ENCODE measurements around the gene ORMDL2.

ORMDL2 gene

GRCh38 chr12:55806982-55807381 lies 10.9 kb upstream of the ORMDL2 start:
- no peak for ATAC-seq
- no peak for TF ChIP-seq ARNTL (CRISPR knock-in tag; IDR thresholded peaks at IDR 0.05; ENCODE audit: borderline replicate concordance, low read depth)
- no peak for TF ChIP-seq ZNF8 (CRISPR knock-in tag; IDR thresholded peaks at IDR 0.05)
- no peak for TF ChIP-seq SNAI2 (CRISPR knock-in tag; IDR thresholded peaks at IDR 0.05)
- no peak for TF ChIP-seq ZFP3 (CRISPR knock-in tag; IDR thresholded peaks at IDR 0.05)
- no peak for TF ChIP-seq BACH2 (CRISPR knock-in tag; IDR thresholded peaks at IDR 0.05; ENCODE audit: borderline replicate concordance)
- no peak for TF ChIP-seq ISL1 (CRISPR knock-in tag; IDR thresholded peaks at IDR 0.05)
- no peak for TF ChIP-seq PPARA (CRISPR knock-in tag; IDR thresholded peaks at IDR 0.05; ENCODE audit: borderline replicate concordance)
- no peak for TF ChIP-seq ZNF70 (CRISPR knock-in tag; IDR thresholded peaks at IDR 0.05)
- TF ChIP-seq, protein P1, sequence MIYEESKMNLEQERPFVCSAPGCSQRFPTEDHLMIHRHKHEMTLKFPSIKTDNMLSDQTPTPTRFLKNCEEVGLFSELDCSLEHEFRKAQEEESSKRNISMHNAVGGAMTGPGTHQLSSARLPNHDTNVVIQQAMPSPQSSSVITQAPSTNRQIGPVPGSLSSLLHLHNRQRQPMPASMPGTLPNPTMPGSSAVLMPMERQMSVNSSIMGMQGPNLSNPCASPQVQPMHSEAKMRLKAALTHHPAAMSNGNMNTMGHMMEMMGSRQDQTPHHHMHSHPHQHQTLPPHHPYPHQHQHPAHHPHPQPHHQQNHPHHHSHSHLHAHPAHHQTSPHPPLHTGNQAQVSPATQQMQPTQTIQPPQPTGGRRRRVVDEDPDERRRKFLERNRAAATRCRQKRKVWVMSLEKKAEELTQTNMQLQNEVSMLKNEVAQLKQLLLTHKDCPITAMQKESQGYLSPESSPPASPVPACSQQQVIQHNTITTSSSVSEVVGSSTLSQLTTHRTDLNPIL (CRISPR knock-in tag; IDR thresholded peaks at IDR 0.05; ENCODE audit: low read depth): no peak
- TF ChIP-seq ESRRG (CRISPR knock-in tag; IDR thresholded peaks at IDR 0.05): no peak
- no peak for TF ChIP-seq TCF4 (CRISPR knock-in tag; IDR thresholded peaks at IDR 0.05; ENCODE audit: borderline replicate concordance)
- TF ChIP-seq TOX (CRISPR knock-in tag; IDR thresholded peaks at IDR 0.05; ENCODE audit: borderline replicate concordance): no peak
- no peak for TF ChIP-seq RARB (CRISPR knock-in tag; IDR thresholded peaks at IDR 0.05)
- TF ChIP-seq ZFP30 (CRISPR knock-in tag; IDR thresholded peaks at IDR 0.05): no peak
- TF ChIP-seq, protein P2, sequence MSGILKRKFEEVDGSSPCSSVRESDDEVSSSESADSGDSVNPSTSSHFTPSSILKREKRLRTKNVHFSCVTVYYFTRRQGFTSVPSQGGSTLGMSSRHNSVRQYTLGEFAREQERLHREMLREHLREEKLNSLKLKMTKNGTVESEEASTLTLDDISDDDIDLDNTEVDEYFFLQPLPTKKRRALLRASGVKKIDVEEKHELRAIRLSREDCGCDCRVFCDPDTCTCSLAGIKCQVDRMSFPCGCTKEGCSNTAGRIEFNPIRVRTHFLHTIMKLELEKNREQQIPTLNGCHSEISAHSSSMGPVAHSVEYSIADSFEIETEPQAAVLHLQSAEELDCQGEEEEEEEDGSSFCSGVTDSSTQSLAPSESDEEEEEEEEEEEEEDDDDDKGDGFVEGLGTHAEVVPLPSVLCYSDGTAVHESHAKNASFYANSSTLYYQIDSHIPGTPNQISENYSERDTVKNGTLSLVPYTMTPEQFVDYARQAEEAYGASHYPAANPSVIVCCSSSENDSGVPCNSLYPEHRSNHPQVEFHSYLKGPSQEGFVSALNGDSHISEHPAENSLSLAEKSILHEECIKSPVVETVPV (CRISPR knock-in tag; IDR thresholded peaks at IDR 0.05): no peak
- TF ChIP-seq PATZ1 (CRISPR knock-in tag; IDR thresholded peaks at IDR 0.05; ENCODE audit: borderline replicate concordance): no peak
- TF ChIP-seq GLIS3 (CRISPR knock-in tag; IDR thresholded peaks at IDR 0.05): no peak
- TF ChIP-seq ZC3H10 (CRISPR knock-in tag; IDR thresholded peaks at IDR 0.05): no peak

DNA sequence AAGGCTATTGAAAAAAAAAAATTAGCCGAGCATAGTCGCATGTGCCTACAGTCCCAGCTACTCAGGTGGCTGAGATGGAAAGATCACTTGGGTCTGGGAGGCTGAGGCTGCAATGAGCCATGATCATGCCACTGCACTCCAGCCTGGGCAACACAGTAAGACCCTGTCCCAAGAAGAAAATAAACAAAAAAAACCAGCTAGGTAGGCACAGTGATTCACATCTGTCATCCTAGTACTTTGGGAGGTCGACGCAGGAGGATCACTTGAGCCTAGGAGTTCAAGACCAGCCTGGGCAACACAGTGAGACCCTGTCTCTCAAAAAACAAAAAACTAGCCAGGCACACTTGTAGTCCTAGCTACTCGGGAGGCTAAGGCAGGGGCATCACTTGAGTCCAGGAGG lies 8.6 kb upstream of the ORMDL2 start:
- no peak for ATAC-seq
- TF ChIP-seq ZFP30 (CRISPR knock-in tag; IDR thresholded peaks at IDR 0.05) (no peak), BACH2 (CRISPR knock-in tag; IDR thresholded peaks at IDR 0.05; ENCODE audit: borderline replicate concordance) (no peak), ZFP3 (CRISPR knock-in tag; IDR thresholded peaks at IDR 0.05) (no peak), ZNF8 (CRISPR knock-in tag; IDR thresholded peaks at IDR 0.05) (no peak), SNAI2 (CRISPR knock-in tag; IDR thresholded peaks at IDR 0.05) (no peak), PATZ1 (CRISPR knock-in tag; IDR thresholded peaks at IDR 0.05; ENCODE audit: borderline replicate concordance) (no peak), CSDC2 (CRISPR knock-in tag; IDR thresholded peaks at IDR 0.05) (no peak), ISL1 (CRISPR knock-in tag; IDR thresholded peaks at IDR 0.05) (no peak), OSR1 (CRISPR knock-in tag; IDR thresholded peaks at IDR 0.05) (no peak), ZNF70 (CRISPR knock-in tag; IDR thresholded peaks at IDR 0.05) (no peak)
- TF ChIP-seq, protein P1 (CRISPR knock-in tag; IDR thresholded peaks at IDR 0.05; ENCODE audit: low read depth): no peak

GRCh38 chr12:55812088-55812487 lies 5.8 kb upstream of the ORMDL2 start:
- TF ChIP-seq, protein P2 (CRISPR knock-in tag; IDR thresholded peaks at IDR 0.05): no peak
- TF ChIP-seq ARNTL (CRISPR knock-in tag; IDR thresholded peaks at IDR 0.05; ENCODE audit: borderline replicate concordance, low read depth): no peak
- ATAC-seq: no peak

Data from SK-N-SH treated with all-trans-retinoic acid at 6 μM for 48 hours (cell line).